ENCODE data around the gene PADI4. TPM values are rescaled to one million over a fixed set of nuclear protein-coding genes. Genes with fewer than 3 reads are reported as not detected.

Gene PADI4
- total and polyA plus RNA-seq, 8 donors = 0.77 to 13.8 (median 1.8) TPM

DNA sequence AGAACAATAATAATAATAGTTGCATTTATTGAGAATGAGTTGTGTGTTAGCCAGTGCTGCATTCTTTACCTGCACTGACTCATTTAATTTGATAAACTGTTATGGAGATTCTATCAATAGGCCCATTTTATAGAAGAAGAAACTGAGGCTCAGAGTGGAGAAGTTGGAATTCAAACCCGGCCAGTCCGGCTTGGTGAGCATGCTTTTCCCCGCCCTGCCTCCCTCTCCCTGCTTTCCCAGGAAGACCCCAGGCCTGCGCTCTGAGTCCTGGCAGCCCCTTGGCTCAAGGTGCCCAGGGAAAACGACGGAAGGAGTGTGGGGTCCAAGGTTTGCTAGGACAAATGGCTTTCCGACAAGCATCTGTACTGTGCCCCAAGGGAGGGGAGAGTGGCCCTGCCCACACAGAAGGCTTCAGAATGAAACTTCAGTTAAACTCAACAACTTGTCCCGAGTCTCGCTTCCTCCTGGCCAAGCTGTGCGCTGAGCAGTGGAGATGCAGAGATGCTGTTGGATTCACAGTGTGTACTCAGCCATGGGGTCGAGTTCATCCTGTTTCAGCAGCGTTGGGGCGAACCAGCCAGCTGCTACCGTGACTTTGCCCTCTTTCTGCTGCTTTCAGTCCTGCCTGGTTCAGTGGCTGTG lies 40.7 kb downstream of the PADI4 start:
- intact Hi-C loops (cut with DNase I) = no loop called here
- Histone ChIP-seq H3K9me3 (no peaks in the 10 kb centered on the region), H3K27ac (no peak overlapping the region), H3K4me1 (no peaks in the 10 kb centered on the region), H3K4me3 (no peak overlapping the region), H3K36me3 (peaks cover 0 to 53% of the 10 kb centered on the region in 2 donors), H3K27me3 (peaks cover 0 to 72% of the 10 kb centered on the region in 2 donors)
- TF ChIP-seq, protein P1, sequence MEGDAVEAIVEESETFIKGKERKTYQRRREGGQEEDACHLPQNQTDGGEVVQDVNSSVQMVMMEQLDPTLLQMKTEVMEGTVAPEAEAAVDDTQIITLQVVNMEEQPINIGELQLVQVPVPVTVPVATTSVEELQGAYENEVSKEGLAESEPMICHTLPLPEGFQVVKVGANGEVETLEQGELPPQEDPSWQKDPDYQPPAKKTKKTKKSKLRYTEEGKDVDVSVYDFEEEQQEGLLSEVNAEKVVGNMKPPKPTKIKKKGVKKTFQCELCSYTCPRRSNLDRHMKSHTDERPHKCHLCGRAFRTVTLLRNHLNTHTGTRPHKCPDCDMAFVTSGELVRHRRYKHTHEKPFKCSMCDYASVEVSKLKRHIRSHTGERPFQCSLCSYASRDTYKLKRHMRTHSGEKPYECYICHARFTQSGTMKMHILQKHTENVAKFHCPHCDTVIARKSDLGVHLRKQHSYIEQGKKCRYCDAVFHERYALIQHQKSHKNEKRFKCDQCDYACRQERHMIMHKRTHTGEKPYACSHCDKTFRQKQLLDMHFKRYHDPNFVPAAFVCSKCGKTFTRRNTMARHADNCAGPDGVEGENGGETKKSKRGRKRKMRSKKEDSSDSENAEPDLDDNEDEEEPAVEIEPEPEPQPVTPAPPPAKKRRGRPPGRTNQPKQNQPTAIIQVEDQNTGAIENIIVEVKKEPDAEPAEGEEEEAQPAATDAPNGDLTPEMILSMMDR (IDR thresholded peaks at IDR 0.05) = no peak
- DNase-seq = no peak
- ATAC-seq = no peak

DNA sequence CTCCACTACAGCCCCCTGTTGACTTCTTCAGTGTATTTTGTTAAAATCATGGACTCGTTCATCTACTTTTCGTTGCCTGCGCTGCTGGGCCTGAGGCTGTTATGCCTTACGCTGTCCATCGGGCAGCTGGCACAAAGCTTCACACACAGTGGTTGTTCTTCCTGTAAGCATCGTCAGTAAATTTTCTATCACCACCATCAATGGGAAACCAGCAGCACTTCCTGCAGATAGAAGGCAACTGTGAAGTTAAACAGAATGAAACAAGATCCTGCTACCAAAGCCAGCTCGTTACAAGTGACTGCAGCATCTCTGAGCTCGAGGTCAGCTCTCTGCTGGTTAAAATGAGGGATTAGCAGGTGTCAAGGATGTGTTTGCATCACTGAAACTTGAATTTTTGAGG lies 42.1 kb downstream of the PADI4 start:
- ATAC-seq (no peak), DNase-seq (no peak)
- no peaks in the 10 kb centered on the region for H3K9me3 ChIP-seq
- H3K27ac ChIP-seq = no peak overlapping the region
- H3K4me3 ChIP-seq = no peak overlapping the region
- H3K36me3 ChIP-seq = peaks cover 0 to 40% of the 10 kb centered on the region in 2 donors
- intact Hi-C loops (cut with DNase I) = no loop called here
- peaks cover 0 to 85% of the 10 kb centered on the region in 2 donors for H3K27me3 ChIP-seq
- TF ChIP-seq, protein P1 (IDR thresholded peaks at IDR 0.05) = no peak
- no peaks in the 10 kb centered on the region for H3K4me1 ChIP-seq

DNA sequence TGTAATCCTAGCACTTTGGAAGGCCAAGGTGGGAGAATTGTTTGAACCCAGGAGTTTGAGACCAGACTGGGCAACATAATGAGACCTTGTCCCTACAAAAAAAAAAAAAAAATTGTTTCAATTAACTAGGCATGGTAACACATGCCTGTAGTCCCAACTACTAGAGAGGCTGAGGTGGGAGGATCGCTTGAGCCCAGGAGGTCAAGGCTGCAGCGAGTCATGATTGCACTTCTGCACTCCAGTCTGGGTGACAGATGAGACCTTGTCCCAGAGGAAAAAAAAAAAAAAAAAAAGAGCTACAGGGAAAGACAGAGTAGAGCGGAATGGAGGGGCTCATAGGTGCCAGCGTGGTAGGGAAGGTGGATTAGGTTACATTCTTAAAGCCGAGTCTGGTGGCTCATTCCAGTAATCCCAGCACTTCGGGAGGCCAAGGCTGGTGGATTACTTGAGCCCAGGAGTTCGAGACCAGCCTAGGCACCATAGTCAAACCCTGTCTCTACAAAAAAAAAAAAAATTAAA lies 43.0 kb downstream of the PADI4 start:
- peaks cover 0 to 85% of the 10 kb centered on the region in 2 donors for H3K27me3 ChIP-seq
- H3K4me3 ChIP-seq = no peak overlapping the region
- intact Hi-C loops (cut with DNase I) = no loop called here
- H3K9me3 ChIP-seq = no peaks in the 10 kb centered on the region
- TF ChIP-seq, protein P1 (IDR thresholded peaks at IDR 0.05) = no peak
- DNase-seq (no peak), ATAC-seq (no peak)
- H3K4me1 ChIP-seq = no peaks in the 10 kb centered on the region
- no peak overlapping the region for H3K27ac ChIP-seq
- H3K36me3 ChIP-seq = peaks cover 0 to 31% of the 10 kb centered on the region in 2 donors

DNA sequence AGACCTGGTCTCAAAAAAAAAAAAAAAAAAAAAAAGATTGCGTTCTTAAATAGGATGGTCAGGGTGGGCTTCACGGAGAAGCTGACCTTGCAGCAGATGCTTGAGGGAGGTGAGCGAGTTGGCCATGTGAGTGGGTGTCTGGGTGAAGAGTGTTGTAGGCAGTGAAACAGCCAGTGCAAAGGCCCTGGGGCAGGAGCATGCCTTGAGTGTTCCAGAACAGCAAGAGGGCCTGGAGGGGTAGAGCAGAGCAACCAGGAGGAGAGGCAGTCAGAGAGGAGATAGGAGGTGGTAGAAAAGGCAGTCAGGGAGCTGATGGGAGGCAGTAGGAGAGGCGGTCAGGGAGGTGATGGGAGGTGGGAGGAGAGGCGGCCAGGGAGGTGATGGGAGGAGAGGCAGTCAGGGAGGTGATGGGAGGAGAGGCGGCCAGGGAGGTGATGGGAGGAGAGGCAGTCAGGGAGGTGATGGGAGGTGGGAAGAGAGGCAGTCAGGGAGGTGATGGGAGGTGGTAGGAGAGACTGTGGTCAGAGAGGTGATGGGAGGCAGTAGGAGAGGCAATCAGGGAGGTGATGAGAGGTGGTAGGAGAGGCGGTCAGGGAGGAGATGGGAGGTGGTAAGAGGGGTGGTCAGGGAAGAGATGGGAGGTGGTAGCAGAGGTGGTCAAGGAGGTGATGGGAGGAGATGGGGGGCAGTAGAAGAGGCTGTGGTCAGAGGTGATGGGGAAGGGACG lies 43.8 kb downstream of the PADI4 start:
- Histone ChIP-seq H3K27ac (no peak overlapping the region), H3K36me3 (peaks cover 0 to 24% of the 10 kb centered on the region in 2 donors), H3K4me1 (no peaks in the 10 kb centered on the region), H3K27me3 (peaks cover 0 to 83% of the 10 kb centered on the region in 2 donors), H3K9me3 (no peaks in the 10 kb centered on the region), H3K4me3 (no peak overlapping the region)
- intact Hi-C loops (cut with DNase I) = no loop called here
- ATAC-seq (no peak), DNase-seq (no peak)
- TF ChIP-seq, protein P1 (IDR thresholded peaks at IDR 0.05) = no peak

DNA sequence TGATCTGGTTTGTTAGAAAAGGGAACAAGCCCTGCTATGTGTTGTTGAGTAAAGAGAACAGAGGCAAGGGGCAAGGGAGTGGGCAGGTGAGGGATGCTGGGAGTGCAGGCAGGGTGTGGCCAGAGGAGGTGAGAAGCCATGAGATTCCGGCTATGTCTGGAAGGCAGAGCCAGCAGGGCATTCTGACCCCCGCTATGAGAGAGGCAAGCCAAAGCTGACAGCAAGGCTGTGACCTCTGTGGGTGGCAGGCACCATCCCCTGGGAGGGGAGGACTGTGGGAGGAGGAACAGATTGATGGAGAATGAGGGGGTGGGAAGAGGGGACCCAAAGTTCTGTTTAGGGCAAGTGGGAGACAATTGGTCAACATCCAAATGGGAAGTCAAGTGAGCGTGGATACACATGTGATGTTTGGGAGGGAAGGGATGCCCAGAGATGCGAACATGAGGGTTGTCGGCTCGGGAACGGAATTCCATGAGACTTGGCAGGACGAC lies 44.5 kb downstream of the PADI4 start:
- ATAC-seq = no peak
- Histone ChIP-seq H3K4me3 (no peak overlapping the region), H3K4me1 (no peaks in the 10 kb centered on the region), H3K9me3 (no peaks in the 10 kb centered on the region), H3K27ac (no peak overlapping the region), H3K36me3 (peaks cover 0 to 23% of the 10 kb centered on the region in 2 donors), H3K27me3 (peaks cover 0 to 83% of the 10 kb centered on the region in 2 donors)
- TF ChIP-seq, protein P1 (IDR thresholded peaks at IDR 0.05) = no peak
- intact Hi-C loops (cut with DNase I) = no loop called here
- no peak for DNase-seq

Measured in left lung (tissue), 10 donors.